ENCODE measurements around the gene EPHB1. TPM values are rescaled to one million over a fixed set of nuclear protein-coding genes. Genes with fewer than 3 reads are reported as not detected.

The EPHB1 gene
- polyA plus RNA-seq, 3 donors, result 0.06 to 0.55 TPM; not detected in 1

GRCh38 chr3:135190658-135191057 lies 395.6 kb downstream of the EPHB1 start:
- no peaks in the 10 kb centered on the region for H4K20me1 ChIP-seq (ENCODE audit: insufficient read depth, low read length)
- H3K4me2 ChIP-seq (replicated peaks; ENCODE audit: extremely low read depth, low read length, poor library complexity, severe bottlenecking), result no peak overlapping the region
- TF ChIP-seq, protein P1, sequence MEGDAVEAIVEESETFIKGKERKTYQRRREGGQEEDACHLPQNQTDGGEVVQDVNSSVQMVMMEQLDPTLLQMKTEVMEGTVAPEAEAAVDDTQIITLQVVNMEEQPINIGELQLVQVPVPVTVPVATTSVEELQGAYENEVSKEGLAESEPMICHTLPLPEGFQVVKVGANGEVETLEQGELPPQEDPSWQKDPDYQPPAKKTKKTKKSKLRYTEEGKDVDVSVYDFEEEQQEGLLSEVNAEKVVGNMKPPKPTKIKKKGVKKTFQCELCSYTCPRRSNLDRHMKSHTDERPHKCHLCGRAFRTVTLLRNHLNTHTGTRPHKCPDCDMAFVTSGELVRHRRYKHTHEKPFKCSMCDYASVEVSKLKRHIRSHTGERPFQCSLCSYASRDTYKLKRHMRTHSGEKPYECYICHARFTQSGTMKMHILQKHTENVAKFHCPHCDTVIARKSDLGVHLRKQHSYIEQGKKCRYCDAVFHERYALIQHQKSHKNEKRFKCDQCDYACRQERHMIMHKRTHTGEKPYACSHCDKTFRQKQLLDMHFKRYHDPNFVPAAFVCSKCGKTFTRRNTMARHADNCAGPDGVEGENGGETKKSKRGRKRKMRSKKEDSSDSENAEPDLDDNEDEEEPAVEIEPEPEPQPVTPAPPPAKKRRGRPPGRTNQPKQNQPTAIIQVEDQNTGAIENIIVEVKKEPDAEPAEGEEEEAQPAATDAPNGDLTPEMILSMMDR (IDR thresholded peaks at IDR 0.05), result no peak
- H3K27me3 ChIP-seq (ENCODE audit: control insufficient read depth in 2 of 2, insufficient read depth in 2 of 2, low read length in 2 of 2), result no peaks in the 10 kb centered on the region
- H3K4me1 Mint-ChIP-seq, result no peaks in the 10 kb centered on the region
- H3K27me3 Mint-ChIP-seq (ENCODE audit: low read depth in 3 of 3), result peaks cover 0 to 3% (median 3%) of the 10 kb centered on the region in 3 donors
- no peaks in the 10 kb centered on the region for H3K79me2 ChIP-seq (ENCODE audit: insufficient read depth, low read length)
- H3K4me3 ChIP-seq (replicated peaks in 1 of 3; ENCODE audit: low read depth in 2 of 3, low read length in 3 of 3), result no peak overlapping the region
- DNase-seq, result no peak
- H3K9me3 ChIP-seq (replicated peaks in 1 of 2; ENCODE audit: control insufficient read depth in 1 of 2, insufficient read depth in 1 of 2, low read length in 2 of 2), result no peaks in the 10 kb centered on the region
- H3K9ac ChIP-seq (ENCODE audit: insufficient read depth, low read length, poor library complexity, severe bottlenecking), result no peak overlapping the region
- H3K27ac ChIP-seq (ENCODE audit: low read depth in 1 of 2, low read length in 2 of 2), result no peak overlapping the region
- H3K4me1 ChIP-seq (ENCODE audit: control insufficient read depth in 1 of 2, insufficient read depth in 2 of 2, low read length in 2 of 2), result no peaks in the 10 kb centered on the region
- no peaks in the 10 kb centered on the region for H3K36me3 ChIP-seq (replicated peaks in 1 of 2; ENCODE audit: control insufficient read depth in 1 of 2, insufficient read depth in 2 of 2, low read length in 2 of 2)
- WGBS (ENCODE audit: insufficient coverage), result no CpG with 5 or more reads among the region's 2 CpGs
- intact Hi-C loops (cut with micrococcal nuclease), result no loop called here
- peaks cover 0 to 5% (median 0%) of the 10 kb centered on the region in 7 donors for H3K9me3 Mint-ChIP-seq
- H3K27ac Mint-ChIP-seq, result no peak overlapping the region
- H3K36me3 Mint-ChIP-seq, result no peaks in the 10 kb centered on the region
- no peak overlapping the region for H2AFZ ChIP-seq (ENCODE audit: insufficient read depth, low read depth, low read length, poor library complexity, severe bottlenecking)
- no peak overlapping the region for H3K4me3 Mint-ChIP-seq

DNA sequence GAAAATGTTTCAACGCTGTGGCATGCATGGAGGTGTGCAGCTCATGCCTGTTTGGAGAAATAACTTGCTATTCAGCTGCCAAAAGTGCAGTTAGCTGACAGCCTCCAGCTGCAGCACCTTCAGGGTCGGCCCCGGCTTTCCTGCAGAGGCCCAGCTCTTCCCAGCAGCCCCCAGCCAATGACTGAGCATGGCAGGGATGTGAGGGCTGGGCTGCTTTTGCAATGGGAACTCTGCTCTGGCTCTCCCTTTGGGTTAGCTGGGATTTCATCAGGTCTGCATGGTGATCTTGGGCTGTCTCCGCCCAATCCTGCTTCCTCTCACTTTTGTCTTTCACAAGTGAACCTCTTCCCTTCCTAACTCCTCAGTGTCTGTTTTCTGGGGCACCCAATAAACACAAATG lies 396.6 kb downstream of the EPHB1 start:
- H3K79me2 ChIP-seq (ENCODE audit: insufficient read depth, low read length), result no peaks in the 10 kb centered on the region
- H3K4me1 ChIP-seq (ENCODE audit: control insufficient read depth in 1 of 2, insufficient read depth in 2 of 2, low read length in 2 of 2), result no peaks in the 10 kb centered on the region
- H3K9me3 ChIP-seq (replicated peaks in 1 of 2; ENCODE audit: control insufficient read depth in 1 of 2, insufficient read depth in 1 of 2, low read length in 2 of 2), result no peaks in the 10 kb centered on the region
- Mint-ChIP-seq H3K36me3 (no peaks in the 10 kb centered on the region), H3K4me3 (no peak overlapping the region), H3K9me3 (peaks cover 0 to 6% (median 2%) of the 10 kb centered on the region in 7 donors), H3K27ac (no peak overlapping the region), H3K27me3 (ENCODE audit: low read depth in 3 of 3) (peaks cover 0 to 3% (median 3%) of the 10 kb centered on the region in 3 donors), H3K4me1 (no peaks in the 10 kb centered on the region)
- H4K20me1 ChIP-seq (ENCODE audit: insufficient read depth, low read length), result no peaks in the 10 kb centered on the region
- no peak overlapping the region for H3K4me3 ChIP-seq (replicated peaks in 1 of 3; ENCODE audit: low read depth in 2 of 3, low read length in 3 of 3)
- no peak overlapping the region for H2AFZ ChIP-seq (ENCODE audit: insufficient read depth, low read depth, low read length, poor library complexity, severe bottlenecking)
- TF ChIP-seq, protein P1 (IDR thresholded peaks at IDR 0.05), result no peak
- 88% methylated on average over 3 of the region's 4 CpGs for WGBS (ENCODE audit: insufficient coverage)
- H3K36me3 ChIP-seq (replicated peaks in 1 of 2; ENCODE audit: control insufficient read depth in 1 of 2, insufficient read depth in 2 of 2, low read length in 2 of 2), result no peaks in the 10 kb centered on the region
- intact Hi-C loops (cut with micrococcal nuclease), result no loop called here
- H3K27me3 ChIP-seq (ENCODE audit: control insufficient read depth in 2 of 2, insufficient read depth in 2 of 2, low read length in 2 of 2), result no peaks in the 10 kb centered on the region
- no peak for DNase-seq
- H3K4me2 ChIP-seq (replicated peaks; ENCODE audit: extremely low read depth, low read length, poor library complexity, severe bottlenecking), result no peak overlapping the region
- H3K9ac ChIP-seq (ENCODE audit: insufficient read depth, low read length, poor library complexity, severe bottlenecking), result no peak overlapping the region
- H3K27ac ChIP-seq (ENCODE audit: low read depth in 1 of 2, low read length in 2 of 2), result no peak overlapping the region
